Measurements from ENCODE around the gene VWA3B. TPM values are rescaled to one million over a fixed set of nuclear protein-coding genes. Genes with fewer than 3 reads are reported as not detected.
A peak's percentile ranks its signal among the peaks of the same experiment; 100 is the strongest.
"Not testable (repeated sequence)": the region's sequence is repeated elsewhere in the genome, so short reads cannot be mapped to it uniquely, and the experiment has no call there.

Gene VWA3B
- total and polyA plus RNA-seq, 5 donors = 0.15 to 0.29 (median 0.28) TPM

DNA sequence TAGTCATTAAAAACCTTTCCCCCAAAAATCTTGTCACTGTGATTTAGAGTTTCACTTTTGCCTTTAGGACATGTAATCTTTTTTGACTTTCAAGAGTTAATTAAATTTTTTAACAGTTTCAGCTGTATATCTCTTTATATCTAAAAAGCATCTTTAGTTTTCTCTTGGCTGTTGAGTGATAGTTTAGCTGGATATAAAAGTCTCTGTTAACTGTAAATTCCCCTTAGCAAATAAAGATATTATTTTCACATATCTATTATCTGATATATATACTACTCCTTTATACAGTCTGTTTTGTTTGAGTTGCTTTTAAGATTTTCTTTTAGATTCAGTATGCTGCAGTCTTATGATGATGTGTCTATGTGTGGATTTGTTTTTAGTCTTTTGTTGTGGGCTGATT is 160.4 kb downstream of the VWA3B start:
- ATAC-seq = no peak
- Histone ChIP-seq H3K4me3 (ENCODE audit: low read length) (no peak overlapping the region), H3K9me3 (ENCODE audit: control insufficient read depth, low read length) (no peaks in the 10 kb centered on the region), H3K27ac (ENCODE audit: low read length) (no peak overlapping the region), H3K4me1 (ENCODE audit: control insufficient read depth, insufficient read depth, low read length) (no peaks in the 10 kb centered on the region), H3K27me3 (ENCODE audit: control insufficient read depth, insufficient read depth) (no peaks in the 10 kb centered on the region)
- DNase-seq = no peak
- intact Hi-C loops (cut with DNase I) = no loop called here

DNA sequence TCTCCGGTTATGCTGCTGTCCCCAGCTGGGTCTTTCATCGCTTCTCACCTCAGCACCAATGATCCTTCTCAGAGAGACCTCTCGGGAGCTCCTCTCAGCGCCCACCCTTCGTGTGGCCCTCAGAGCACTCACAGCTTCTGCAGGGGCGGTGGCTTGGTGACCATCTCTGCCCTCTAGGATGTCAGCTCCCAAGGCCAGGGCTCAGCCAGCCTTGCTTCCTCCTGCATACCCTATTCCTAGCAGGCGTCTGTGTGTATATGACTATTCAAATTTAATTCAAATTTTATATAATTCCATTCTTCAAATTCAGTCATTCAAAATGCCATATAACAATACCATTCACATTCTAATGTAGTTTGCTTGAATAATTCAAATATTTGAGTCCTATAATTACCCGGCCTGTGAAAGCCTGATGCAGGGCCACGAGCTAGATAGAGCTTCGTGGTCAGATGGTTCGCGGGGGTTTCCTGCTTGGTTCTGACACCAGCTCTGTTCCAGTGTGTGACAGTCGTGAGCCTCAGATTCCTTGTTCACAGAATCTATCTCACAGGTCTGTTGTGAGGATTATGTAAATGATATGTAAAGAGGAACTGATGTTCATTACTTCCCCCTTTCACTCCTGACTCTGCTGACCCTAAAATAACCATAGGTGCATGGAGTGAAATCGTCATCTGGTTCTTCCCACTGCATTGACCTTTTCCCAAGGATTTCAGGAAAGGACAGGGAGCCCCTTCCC is 165.2 kb downstream of the VWA3B start:
- no peaks in the 10 kb centered on the region for H3K9me3 ChIP-seq (ENCODE audit: control insufficient read depth, low read length)
- no peaks in the 10 kb centered on the region for H3K27me3 ChIP-seq (ENCODE audit: control insufficient read depth, insufficient read depth)
- H3K27ac ChIP-seq (ENCODE audit: low read length) = no peak overlapping the region
- intact Hi-C loops (cut with DNase I) = no loop called here
- 91% methylated on average over 14 of the region's 14 CpGs for WGBS
- ATAC-seq (no peak), DNase-seq (no peak)
- no peaks in the 10 kb centered on the region for H3K4me1 ChIP-seq (ENCODE audit: control insufficient read depth, insufficient read depth, low read length)
- no peak overlapping the region for H3K4me3 ChIP-seq (ENCODE audit: low read length)

DNA sequence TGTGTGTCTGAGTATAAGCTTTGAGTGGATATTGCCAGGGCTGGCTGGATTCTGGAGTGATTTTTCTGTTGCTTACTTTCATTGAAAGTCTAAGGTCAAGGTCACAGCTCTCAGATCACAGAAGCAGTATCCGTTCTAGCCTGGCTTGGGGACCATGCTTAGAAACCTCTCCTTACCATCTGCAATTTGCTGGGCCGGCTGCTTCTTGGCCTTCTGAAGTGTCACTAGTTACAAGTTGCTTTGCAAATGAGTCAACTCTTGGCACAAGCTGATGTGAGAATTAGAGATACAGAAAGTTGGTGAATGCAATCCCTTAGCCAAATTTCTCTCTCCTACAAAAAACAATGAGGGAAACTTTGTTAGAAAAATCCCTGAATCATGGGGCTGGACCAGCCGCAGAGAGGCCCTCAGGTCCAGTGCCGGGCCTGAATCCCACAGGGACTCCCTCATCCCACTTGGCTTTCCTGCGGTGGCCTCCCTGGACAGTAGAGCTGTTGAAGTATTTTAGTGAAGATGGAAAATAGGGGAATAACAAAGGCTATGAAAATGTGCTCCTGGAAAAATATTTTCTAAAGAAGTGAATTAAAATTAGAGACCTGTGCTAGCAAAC is 166.6 kb downstream of the VWA3B start:
- DNase-seq (peak; percentile 27 to 65 (median 44)), ATAC-seq (peak; percentile 51 to 64)
- H3K9me3 ChIP-seq (ENCODE audit: control insufficient read depth, low read length) = no peaks in the 10 kb centered on the region
- no peak overlapping the region for H3K27ac ChIP-seq (ENCODE audit: low read length)
- intact Hi-C loops (cut with DNase I) = no loop called here
- no peaks in the 10 kb centered on the region for H3K27me3 ChIP-seq (ENCODE audit: control insufficient read depth, insufficient read depth)
- 36% methylated on average over 5 of the region's 5 CpGs for WGBS
- no peak overlapping the region for H3K4me3 ChIP-seq (ENCODE audit: low read length)
- no peaks in the 10 kb centered on the region for H3K4me1 ChIP-seq (ENCODE audit: control insufficient read depth, insufficient read depth, low read length)

DNA sequence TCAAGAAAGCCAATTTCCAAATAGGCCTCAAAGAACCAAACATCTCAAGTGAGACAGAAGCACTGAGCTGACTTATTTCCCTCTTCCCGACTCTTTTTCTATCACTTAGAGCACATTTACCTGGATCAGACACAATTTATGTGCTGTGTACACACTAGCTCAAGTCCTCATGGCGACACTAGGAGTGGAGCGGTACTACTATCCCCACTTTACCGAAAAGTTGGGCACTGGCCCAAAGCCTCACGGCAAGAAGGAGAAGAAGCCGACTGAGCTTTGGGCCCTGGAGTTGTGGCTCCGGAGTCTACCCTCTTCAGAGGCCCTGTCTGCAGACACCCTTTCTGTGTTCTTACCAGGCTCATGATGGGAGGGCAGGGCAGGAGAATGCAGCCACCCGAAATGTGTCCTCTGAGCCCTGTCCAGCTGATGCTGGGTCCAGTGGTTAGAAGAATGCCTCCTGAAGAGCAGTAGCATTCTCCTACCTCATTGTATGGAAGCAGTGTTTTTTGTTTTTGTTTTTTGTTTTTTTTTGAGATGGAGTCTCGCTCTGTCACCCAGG is 167.6 kb downstream of the VWA3B start:
- DNase-seq = no peak
- no peaks in the 10 kb centered on the region for H3K9me3 ChIP-seq (ENCODE audit: control insufficient read depth, low read length)
- no peak for ATAC-seq
- H3K27ac ChIP-seq (ENCODE audit: low read length) = no peak overlapping the region
- no peaks in the 10 kb centered on the region for H3K4me1 ChIP-seq (ENCODE audit: control insufficient read depth, insufficient read depth, low read length)
- no peaks in the 10 kb centered on the region for H3K27me3 ChIP-seq (ENCODE audit: control insufficient read depth, insufficient read depth)
- 96% methylated on average over 9 of the region's 9 CpGs for WGBS
- intact Hi-C loops (cut with DNase I) = no loop called here
- H3K4me3 ChIP-seq (ENCODE audit: low read length) = no peak overlapping the region

DNA sequence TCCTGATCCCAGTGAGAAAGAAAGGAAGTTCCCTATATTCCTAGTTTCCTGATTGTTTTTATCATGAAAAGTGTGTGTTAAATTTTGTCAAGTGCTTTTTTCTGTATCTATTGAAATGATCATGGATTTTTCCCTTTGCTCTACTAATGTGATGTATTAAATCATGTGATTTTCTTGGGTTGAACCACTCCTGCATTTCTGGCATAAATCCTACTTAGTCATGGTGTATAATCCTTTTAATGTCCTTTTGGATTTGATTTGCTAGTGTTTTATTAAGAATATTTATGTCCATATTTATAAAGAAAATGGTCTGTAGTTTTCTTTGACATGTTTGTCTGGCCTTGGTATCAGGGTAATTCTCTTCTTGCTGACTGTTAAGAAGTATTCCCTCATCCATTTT is 171.9 kb downstream of the VWA3B start:
- H3K4me3 ChIP-seq (ENCODE audit: low read length) = no peak overlapping the region
- ATAC-seq (no peak), DNase-seq (no peak)
- H3K27me3 ChIP-seq (ENCODE audit: control insufficient read depth, insufficient read depth) = no peaks in the 10 kb centered on the region
- no peaks in the 10 kb centered on the region for H3K9me3 ChIP-seq (ENCODE audit: control insufficient read depth, low read length)
- intact Hi-C loops (cut with DNase I) = no loop called here
- no peak overlapping the region for H3K27ac ChIP-seq (ENCODE audit: low read length)
- H3K4me1 ChIP-seq (ENCODE audit: control insufficient read depth, insufficient read depth, low read length) = no peaks in the 10 kb centered on the region

DNA sequence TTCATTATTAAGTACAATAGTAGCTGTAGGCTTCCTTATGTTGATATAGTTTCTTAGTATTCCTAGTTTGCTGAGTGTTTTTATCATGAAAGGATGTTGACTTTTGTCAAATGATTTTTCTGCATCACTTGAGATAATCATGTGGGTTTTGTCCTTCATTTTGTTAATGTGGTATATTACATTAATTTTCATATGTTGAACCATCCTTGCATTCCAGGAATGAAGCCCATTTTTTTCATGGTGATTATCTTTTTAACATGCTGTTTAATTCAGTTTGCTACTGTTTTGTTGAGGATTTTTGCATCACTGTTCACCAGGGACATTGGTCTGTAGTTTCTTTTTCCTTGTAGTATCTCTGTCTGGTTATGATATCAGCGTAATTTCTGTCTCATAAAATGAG is 176.4 kb downstream of the VWA3B start:
- Histone ChIP-seq H3K27me3 (ENCODE audit: control insufficient read depth, insufficient read depth) (no peaks in the 10 kb centered on the region), H3K4me1 (ENCODE audit: control insufficient read depth, insufficient read depth, low read length) (no peaks in the 10 kb centered on the region), H3K4me3 (ENCODE audit: low read length) (no peak overlapping the region), H3K27ac (ENCODE audit: low read length) (no peak overlapping the region), H3K9me3 (ENCODE audit: control insufficient read depth, low read length) (no peaks in the 10 kb centered on the region)
- no peak for DNase-seq
- no peak for ATAC-seq
- 87% methylated on average over 1 of the region's 1 CpG for WGBS
- intact Hi-C loops (cut with DNase I) = no loop called here

DNA sequence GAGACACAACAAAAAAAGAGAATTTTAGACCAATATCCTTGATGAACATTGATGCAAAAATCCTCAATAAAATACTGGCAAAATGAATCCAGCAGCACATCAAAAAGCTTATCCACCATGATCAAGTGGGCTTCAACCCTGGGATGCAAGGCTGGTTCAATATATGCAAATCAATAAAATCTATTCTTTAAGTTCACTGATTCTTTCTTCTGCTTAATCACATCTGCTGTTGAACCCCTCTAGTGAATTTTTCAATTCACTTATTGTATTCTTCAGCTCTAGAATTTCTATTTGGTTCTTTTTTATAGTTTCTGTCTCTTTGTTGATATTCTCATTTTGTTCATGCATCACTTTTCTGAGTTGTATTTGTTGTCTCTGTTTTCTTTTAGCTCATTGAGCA is 181.3 kb downstream of the VWA3B start:
- ATAC-seq; DNase-seq; H3K4me1 ChIP-seq (ENCODE audit: control insufficient read depth, insufficient read depth, low read length); H3K27ac ChIP-seq (ENCODE audit: low read length); intact Hi-C loops (cut with DNase I); H3K9me3 ChIP-seq (ENCODE audit: control insufficient read depth, low read length); H3K4me3 ChIP-seq (ENCODE audit: low read length); H3K27me3 ChIP-seq (ENCODE audit: control insufficient read depth, insufficient read depth): not testable (repeated sequence)

DNA sequence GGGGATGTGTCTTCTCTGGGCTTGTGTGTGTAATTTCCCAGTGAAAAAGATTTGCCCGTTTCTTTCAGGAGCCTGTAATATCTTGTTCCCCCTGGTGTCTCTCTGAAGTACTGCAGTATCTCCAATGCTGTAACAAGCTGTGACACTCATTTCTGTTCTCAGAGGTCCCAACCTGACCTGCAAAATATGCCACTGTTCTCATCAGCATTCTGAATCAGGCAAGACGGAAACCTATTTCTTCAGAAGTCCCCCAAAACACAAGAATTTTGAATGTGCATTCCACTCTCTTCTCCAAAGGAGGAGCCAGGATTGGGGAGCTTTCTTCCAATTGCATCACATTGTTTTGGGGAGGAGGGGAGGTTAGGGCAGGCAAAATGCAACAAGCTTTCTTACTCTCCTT is 182.3 kb downstream of the VWA3B start:
- 37% methylated on average over 2 of the region's 2 CpGs for WGBS
- Histone ChIP-seq H3K4me3 (ENCODE audit: low read length) (no peak overlapping the region), H3K27ac (ENCODE audit: low read length) (no peak overlapping the region), H3K4me1 (ENCODE audit: control insufficient read depth, insufficient read depth, low read length) (no peaks in the 10 kb centered on the region), H3K27me3 (ENCODE audit: control insufficient read depth, insufficient read depth) (no peaks in the 10 kb centered on the region), H3K9me3 (ENCODE audit: control insufficient read depth, low read length) (no peaks in the 10 kb centered on the region)
- DNase-seq (no peak), ATAC-seq (no peak)
- intact Hi-C loops (cut with DNase I) = no loop called here

DNA sequence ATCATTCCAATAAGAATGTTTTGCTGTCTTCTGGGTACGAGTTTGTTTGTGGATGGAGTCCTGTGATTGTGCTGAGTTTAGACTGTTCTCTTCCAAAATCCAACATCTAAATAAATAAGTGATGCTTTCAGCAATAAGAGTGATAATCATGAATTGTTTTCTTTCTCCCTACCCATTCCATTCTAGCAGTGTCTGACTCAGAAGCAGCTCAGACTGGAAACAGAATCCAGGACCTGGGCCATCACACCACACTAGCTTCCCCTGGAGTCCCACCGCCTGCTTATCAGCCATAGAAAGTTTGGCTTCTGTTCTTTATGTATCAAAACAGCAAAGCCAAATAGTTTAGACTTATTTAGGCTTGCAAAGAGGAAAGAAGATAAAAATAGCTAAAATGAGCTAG is 182.9 kb downstream of the VWA3B start:
- no peak for ATAC-seq
- no peaks in the 10 kb centered on the region for H3K27me3 ChIP-seq (ENCODE audit: control insufficient read depth, insufficient read depth)
- no peak for DNase-seq
- H3K9me3 ChIP-seq (ENCODE audit: control insufficient read depth, low read length) = no peaks in the 10 kb centered on the region
- no peak overlapping the region for H3K27ac ChIP-seq (ENCODE audit: low read length)
- no peaks in the 10 kb centered on the region for H3K4me1 ChIP-seq (ENCODE audit: control insufficient read depth, insufficient read depth, low read length)
- intact Hi-C loops (cut with DNase I) = no loop called here
- 42% methylated on average over 2 of the region's 2 CpGs for WGBS
- H3K4me3 ChIP-seq (ENCODE audit: low read length) = no peak overlapping the region

DNA sequence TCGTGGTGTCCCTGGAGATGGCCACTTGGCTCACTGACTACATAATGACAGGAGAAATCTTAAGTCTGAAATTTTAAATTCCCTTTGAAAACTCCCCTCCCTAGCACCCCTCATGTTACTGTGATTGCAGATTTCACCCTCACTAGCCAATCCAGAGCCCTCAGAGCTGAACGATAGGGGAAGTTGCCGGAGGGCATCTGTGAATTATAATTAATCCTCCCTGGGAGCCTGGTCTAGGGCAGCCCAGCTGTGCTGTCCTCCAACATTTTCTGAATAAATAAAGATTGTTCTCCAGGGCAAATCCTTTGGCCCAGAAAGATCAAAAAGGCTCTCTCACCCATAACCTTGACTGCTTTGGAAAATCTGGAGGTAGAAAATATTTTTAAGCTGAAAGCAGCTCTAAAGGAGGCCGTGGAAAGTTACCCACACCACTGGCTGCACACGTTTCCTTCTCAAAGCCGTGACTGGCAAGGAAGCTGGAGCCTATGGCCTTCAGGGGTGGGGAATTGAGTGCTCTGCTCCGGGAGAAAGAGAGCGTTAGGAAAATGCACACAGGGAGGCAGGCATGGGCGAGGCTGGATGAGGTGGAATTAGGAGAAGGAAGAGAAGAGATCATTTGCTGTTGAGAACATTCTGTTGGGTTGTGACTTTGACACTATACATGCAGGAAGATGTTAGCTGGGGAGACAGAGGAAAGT is 190.3 kb downstream of the VWA3B start:
- ATAC-seq (no peak), DNase-seq (no peak)
- intact Hi-C loops (cut with DNase I) = no loop called here
- Histone ChIP-seq H3K27me3 (ENCODE audit: control insufficient read depth, insufficient read depth) (no peaks in the 10 kb centered on the region), H3K9me3 (ENCODE audit: control insufficient read depth, low read length) (peaks cover 2% of the 10 kb centered on the region), H3K4me1 (ENCODE audit: control insufficient read depth, insufficient read depth, low read length) (no peaks in the 10 kb centered on the region), H3K27ac (ENCODE audit: low read length) (no peak overlapping the region), H3K4me3 (ENCODE audit: low read length) (no peak overlapping the region)
- 73% methylated on average over 9 of the region's 9 CpGs for WGBS

DNA sequence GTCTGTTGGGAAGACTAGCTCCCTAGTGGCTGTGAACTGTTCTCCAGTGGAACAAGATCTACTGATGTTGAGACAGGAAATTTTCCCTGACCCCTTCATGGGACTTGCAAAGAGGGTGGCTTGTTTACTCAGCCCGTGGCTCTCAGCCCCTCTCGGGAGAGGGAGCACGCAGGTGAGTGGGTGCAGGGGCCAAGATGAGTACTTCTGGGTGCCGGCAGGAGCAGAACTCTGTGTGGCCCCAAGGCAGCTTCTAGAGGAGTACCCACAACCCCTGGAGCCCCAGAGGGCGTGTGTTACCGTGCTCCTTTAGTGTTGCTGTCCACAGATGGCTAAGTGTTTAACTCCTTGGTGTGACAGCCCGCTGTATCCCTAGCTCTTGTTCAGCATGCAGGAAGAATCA is 191.1 kb downstream of the VWA3B start:
- Histone ChIP-seq H3K27ac (ENCODE audit: low read length) (no peak overlapping the region), H3K9me3 (ENCODE audit: control insufficient read depth, low read length) (peaks cover 2% of the 10 kb centered on the region), H3K4me3 (ENCODE audit: low read length) (no peak overlapping the region), H3K27me3 (ENCODE audit: control insufficient read depth, insufficient read depth) (no peaks in the 10 kb centered on the region), H3K4me1 (ENCODE audit: control insufficient read depth, insufficient read depth, low read length) (no peaks in the 10 kb centered on the region)
- ATAC-seq = no peak
- DNase-seq = no peak
- WGBS = 90% methylated on average over 7 of the region's 7 CpGs
- intact Hi-C loops (cut with DNase I) = no loop called here
